HG03342 (cell line): Measurements from ENCODE around the gene FOXO3.

Experiments used
- ATAC-seq: cut with Tn5 transposase; IDR thresholded peaks from one replicate; pipeline ENCODE4 v1.9.1; 2021; ENCODE audit warnings: mild to moderate bottlenecking, moderate library complexity; ENCODE audit not compliant: unreplicated experiment

FOXO3 gene

DNA sequence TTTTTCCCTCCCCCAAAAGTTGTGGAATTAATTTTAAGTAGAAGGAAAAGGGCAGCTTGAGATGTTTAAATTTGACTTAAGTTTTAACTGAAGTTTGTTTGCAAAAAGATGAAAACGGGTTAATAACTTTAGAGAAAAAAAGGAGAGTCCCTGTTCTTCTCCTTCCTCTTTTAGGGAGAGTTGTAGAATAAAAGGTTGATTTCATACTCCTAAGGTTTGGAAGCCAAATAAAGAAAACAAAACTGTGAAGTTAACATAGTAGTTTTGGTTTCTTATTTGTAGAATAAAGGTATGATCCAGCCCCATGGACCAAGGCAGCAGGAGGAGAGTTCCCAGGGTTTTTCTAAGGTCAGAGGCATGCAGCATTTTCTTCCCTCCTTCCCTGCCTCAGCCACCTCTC is 33.4 kb downstream of the FOXO3 start:
- no peak for ATAC-seq

DNA sequence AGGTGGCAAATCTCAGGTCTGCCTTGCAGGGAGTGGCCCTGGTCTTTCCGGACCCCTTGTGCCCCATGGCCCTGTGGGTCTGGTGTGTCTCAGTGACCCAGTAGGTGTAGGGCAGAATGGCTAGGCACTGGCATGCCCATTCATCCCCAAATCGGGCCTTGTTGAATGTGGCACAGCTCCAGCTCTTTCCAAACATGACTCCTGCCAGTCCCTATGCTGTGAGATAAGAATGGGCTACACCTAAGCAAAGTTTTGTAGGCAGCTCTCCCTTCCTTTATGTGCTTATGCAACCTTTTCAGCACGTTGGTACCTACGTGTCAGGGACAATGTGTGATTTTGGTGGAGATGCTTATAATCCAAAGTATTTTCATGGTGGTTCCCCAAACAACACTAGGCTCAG is 33.9 kb downstream of the FOXO3 start:
- no peak for ATAC-seq

DNA sequence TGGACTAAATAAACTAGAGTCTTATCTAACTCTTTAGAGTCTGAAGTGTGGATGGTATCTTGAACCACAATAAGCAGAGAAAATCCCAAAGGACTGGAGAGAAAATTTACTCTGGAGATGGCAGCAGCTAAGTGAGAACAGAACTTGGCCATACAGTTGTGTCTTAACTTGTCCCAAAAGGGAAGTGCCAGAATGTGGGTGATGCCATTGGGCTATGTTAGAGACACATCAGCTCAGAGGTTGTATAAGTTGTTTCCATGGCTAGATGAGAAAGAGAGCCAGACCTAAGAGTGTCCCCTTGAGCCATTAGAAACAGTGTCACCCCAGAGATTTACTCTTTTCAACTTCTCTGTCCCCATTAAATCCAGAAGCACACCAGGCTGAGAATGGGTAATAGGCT is 36.2 kb downstream of the FOXO3 start:
- ATAC-seq: no peak

DNA sequence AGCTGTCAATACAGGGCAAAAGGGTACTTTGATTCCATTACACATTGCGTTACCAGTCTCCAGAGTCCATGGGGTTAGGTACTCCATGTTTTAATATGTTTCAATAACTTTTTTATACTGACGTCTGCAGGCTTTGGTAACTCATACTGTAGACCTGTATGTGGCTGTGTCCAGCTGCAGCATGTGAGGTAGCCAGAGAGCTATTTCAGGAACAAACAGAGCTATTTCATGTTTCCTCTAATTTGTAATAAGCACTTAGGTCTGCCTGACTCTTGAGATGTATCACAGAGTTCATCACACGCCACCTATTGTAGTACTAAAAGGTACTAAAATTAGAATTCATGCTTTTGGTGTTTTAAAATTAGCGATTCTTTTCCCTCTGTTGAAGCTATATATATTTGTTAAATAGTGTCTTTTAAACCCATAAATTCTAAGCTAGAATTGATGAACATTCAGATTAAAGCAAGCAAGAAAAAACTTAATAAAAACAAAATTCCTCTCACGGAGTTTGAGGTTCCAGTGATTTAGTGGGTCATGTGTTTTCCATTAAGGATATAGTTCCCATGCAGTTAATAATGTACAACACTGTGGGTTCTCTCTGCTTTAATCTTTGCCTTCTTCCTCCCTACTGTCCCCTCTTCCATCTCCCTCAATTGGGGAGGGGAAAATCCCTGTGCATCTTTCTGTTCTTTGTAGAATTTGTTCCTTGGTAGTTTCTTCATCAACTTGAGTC is 37.0 kb downstream of the FOXO3 start:
- no peak for ATAC-seq

DNA sequence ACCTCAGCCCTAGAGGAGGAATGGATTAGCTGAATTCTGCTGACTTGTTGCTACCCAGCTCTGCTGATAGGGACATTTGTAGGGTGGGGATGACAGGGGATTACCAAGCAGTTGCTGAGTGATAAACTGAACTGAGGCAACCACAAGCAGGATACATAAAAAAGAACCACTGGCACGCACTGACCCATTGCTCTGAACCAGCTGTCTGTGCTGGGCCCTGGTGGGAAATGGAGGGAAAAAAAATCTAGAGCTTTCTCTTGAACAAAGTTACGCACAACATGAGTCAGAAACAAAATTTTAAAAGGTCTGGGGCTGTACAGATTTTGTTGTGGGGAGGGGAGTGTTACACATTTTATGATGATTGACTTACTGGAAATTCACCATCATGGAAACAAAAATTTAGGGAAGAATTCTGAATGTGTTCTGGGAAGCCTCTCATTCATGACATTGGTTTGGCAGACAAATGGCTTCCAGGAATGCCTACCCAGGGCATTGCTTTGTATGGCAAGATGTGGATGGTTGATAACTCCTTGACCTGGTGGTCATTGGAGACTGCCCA is 37.7 kb downstream of the FOXO3 start:
- ATAC-seq: peak; percentile 82

DNA sequence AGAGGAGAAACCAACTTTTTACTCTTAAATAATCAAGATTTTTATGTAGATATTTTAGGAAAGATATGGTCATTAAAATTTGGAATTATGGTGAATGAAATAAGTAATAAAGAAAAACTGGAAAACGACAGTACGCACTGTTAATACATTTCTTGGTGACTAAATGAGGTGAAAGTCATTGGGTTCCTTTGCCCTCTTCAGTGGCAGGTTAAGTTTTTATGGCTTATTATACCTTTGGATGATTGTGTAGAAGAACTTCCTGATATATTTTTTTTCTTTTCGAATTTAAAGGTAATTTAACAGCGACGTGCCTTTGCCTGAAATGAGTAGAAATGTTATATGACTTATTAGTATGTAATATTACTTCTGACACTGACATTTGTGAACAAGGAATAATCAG is 43.4 kb downstream of the FOXO3 start:
- no peak for ATAC-seq

DNA sequence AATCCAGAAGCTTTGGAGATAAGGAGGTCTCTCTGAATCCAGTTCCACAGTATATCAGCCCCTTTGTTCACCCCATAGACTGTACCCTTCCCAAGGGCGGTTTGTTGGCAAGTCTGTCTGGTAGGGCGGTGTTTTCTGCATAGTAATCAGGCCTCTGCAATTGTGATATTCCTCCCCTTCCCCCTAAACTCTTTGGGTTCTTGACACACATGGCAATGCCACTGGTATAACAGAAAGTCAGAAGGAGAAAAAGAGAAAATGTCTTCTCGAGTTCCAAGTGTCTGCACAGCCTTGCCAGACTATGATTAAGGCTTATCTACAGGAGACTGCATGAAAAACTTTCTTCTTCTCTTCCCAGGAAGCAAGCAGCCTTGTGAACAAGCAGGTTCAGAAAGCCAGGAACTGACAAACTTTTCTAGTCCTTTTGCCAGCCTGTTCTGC is 45.6 kb downstream of the FOXO3 start:
- ATAC-seq: no peak

DNA sequence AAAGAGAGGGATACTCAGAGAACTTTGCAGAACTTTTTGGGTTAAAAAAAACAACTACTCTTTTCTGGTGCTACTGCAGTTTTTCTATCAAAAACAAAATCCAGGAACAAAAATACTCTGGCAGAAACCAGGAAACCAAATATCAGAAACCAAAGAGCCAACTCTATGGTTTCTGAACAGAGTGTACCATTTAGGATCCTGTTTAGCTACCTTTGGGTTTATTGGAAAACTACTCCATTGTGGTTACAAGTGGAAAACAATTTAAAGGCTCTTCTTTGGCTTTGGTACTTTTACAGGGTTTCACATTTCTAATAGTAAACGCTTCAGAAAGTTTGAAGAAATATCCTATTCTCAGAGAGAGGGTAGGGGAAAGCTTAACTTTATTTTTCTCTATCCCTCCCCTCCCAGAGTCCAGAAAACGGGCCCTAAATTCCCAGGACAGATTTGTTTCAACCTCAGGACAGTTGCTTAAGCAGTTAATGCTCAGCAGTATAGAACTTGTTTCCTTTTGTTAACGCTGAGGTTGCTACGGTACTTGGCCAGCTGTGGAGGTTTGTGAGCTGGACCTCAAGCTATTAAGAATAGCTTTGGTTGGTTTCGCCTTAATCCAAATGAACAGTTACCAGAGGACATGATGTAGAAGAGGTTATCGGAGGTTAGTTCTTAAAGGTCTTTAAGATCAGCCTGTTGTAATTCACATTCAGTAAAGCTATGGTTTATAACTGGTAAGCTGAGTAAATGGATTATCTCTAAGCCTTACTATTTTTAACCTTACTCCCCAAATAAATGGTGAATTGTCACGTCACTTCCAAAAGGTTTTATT is 47.9 kb downstream of the FOXO3 start:
- no peak for ATAC-seq

DNA sequence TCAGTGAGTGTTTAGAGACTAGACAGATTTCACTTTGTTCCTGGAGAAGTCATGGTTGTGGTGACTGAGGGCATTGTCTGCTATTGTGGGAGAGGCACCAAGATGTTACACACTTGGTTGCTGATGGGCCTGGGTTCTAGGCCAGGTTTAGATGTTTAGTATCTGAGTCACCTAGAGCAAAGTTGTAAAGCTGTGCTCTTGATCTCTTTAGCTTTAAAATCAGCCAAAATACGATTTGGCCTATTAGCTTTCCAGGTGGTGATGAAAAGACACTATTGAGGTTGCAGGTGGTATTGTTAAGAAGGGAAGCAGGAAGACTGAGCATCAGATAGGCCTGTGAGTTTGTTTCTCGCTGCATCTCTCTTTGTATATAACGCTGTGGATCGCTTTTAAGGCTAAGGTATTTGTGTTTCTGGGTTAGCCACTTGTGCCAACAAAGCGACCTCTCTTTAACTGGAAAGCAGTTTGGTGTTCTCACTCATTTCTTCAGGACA is 48.6 kb downstream of the FOXO3 start:
- ATAC-seq: no peak

DNA sequence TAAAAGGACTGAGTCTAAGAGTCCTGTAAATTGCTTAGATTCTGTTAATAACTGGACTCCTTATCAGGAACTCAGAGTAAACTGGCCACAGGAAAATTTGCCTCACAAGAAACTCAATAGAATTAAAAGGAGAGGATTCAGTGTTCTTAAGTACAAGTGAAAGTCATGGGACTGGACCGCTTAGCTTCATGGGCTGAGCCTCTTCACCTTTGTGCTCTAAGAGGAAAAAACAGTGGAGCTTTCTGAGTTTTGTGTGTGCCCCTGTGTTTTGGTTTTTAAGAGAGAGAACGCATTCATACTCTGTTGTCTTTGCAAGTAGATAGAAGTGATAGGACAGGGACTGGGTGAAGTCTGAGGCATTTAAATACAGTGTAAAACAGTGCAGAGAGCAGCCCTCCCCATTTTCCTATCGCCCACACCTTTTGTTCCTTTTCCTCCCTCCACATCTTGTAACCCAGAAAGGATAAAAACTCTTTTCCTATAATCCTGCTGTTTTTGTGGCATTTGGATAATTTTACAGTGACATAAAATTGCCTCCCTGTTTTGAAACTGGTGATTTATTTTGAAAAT is 49.6 kb downstream of the FOXO3 start:
- no peak for ATAC-seq

DNA sequence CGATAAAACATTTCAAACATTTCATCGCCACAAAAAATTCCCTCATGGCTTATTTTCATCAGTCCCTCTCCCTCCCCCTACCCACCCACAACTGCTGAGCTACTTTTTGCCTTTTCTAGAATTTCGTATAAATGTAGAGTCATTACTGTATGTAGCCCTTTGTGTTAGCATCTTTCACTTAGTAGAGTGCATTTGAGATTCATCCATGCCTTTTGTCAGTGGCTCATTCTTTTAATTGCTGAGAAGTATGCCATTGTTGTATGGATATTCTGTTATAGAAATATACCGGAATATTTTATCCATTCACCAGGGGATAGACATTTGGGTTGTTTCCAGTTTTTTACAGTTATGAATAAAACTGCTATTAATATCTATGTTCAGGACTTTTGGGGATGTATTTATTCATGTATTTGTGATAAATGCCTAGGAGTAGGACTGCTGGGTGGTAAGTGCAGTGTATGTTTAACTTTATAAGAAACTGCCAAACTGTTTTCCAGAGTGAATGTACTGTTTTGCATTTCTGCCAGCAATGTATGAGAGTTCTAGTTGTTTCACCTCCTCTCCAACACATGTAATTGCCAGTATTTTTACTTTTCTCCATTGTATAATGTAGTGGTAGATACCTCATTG is 50.4 kb downstream of the FOXO3 start:
- ATAC-seq: no peak

DNA sequence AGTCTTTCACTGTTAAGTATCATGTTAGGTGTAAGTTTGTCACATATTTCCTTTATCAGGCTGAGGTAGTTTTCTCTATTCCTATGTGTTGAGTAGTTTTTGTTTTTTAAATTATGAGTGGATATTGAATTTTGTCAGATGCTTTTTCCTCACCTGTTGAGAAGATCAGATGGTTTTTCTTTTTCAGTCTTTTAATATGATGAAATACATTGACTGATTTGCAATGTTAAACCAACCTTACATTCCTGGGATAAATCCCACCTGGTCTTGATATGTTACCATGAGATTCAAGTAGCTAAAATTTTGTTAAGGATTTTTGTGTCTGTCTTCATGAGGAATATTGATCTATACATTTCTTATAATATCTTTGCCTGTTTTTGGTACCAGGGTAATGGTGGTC is 52.1 kb downstream of the FOXO3 start:
- ATAC-seq: no peak

DNA sequence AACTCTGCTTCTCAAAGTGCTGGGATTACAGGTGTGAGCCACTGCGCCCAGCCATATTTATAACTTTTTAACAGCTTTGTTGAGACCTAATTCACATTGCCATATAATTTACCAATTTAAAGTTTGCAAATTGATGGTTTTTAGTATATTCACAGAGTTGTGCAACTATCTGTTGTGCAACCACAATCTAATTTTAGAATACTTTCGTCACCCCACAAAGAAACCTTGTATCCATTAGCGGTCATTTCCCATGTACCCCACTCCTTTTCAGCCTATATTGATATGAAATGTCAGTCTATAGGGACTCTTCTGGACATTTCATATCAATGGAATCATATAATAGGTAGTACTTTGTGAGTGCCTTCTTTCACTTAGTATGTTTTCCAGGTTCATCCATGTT is 55.8 kb downstream of the FOXO3 start:
- ATAC-seq: no peak

DNA sequence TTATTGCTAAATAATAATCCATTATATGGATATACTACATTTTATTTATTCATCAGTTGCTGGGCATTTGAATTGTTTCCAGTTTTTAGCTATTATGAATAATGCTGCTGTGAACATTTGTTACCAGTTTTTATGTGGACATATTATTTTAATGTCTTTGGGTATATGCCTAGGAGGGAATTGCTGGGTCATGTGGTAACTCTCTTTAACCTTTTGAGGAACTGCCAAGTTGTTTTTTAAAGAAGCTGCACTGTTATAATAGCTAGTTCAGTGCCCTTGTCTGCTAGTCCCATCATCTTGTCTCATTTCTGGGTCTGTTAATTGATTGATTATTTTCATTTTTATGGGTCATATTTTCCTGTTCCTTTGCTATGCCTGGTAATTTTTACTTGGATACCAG is 56.3 kb downstream of the FOXO3 start:
- no peak for ATAC-seq

DNA sequence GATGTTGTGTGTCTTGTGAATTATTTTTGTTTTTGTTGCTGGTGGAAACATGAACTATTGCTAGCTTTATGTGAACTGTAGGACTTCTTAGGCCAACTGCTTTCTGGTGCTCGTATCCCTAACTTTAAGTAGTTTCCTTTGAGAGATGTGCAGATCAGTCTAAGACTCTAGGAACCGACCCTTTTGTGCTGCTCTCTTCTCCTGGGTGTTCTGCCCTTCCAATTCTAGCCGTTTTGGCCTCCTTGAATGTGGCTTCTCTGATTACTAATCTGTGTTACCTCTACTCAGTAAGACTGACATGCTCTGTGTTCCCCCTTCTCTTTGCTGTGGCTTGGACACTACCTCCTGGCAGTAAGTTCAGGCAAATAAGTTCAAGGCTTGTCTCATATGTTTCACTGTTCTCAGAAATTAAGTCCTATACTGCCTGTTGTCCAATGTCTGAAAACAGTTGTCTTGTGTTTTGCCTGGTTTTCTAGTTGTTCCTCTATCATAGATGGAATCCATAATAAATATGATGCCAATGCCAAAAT is 58.0 kb downstream of the FOXO3 start:
- ATAC-seq: no peak

DNA sequence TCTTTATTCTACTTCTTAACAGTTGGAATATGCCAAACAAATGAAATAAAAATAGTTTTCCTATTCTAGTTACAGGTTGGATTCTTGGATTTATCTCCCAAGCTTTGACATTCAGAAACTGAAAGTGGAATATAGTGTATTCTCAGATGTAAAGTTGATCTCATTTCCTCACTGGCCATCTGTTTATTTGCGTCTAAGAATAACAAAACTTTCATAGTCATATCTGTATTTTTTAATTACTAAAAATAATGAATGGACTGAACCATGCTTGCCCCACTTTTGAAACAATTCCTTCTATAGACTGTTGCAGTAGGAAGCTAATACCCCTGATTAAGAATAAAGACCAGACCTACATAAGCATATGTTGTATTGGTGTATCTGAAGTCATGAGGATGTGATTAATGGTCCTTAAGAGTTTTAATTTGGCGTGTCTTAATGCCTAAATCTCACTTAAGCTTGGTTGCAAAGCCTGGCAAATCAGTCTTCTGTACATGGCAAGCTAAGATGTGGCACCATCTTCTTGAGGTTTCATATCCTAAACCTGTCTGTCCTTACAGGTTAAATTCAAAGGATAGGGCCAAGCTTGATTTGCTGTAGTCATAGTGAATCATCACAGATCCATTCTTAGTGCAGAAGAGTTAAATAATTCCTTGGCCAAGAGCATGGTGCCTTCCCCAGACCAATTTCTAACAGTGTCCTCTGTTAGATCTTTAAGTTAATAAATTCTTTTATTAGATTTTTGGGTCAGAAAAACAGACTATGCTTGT is 58.9 kb downstream of the FOXO3 start:
- ATAC-seq: no peak

DNA sequence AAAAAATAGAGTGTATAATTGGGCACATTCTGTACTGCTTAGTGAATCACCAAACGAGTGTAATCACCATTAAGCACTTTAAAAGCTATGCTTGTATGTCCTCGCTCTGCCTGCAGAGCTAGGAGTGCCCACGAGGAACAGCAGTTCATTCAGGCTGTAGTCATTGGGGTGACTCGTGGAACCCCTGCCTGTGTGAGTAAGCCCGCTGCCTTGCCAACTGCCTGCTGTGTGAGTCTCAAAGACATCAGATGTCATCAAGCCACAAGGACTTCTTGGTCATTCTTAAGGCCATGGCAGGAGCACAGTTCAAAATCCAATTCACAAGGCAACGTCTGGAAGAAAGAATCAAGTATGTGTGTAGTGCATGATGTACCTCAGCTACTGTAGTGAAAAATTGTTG is 60.4 kb downstream of the FOXO3 start:
- ATAC-seq: no peak

DNA sequence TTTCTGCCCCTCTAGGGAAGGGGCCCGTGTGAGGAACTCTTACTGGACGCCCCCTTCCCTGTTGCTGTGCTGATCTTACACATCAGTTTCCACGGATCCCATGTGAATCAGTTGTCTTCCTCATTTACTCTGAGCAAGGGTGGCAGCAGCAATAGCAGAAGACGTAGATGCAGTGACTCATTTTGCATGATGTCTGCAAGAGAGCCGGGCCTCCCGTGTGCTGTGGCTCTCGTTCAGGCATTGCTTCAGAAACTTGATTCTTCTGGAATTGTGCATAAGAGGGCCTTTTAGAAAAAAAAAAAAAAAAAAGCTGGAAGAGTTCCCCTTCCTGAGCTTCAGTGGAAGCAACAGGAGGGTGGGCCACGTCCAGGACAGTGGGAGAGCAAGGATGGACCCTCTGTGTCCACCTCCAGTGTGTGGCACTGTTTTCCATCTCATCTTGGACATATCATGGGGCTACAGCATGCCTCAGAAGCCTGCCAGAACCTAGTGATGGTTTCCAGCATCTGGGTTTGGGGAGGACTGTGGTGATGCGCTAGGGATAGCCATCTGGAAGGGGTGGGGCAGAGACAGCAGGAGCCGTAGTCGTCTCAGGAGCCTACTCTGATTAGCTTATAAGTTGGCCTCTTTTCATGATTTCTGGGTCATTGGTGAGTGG is 62.1 kb downstream of the FOXO3 start:
- no peak for ATAC-seq

DNA sequence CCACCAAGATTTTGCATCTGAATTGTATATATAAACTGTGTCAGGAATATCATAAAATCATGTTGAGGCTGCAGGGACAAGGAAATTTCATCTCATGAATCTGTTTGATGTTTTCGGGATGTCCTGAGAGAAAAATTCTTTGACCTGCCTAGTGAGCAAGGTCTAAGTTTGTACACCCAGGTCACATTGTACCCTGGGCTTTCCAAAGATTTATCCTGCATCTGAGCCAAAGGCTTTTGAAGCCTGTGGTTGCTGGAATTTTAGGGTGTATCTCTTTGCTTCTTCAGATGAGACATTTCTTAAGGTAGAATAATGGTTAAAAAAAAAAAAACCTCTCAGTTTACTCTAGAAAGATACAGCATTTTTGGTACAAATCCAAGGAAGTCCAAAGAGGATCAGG is 63.3 kb downstream of the FOXO3 start:
- no peak for ATAC-seq

DNA sequence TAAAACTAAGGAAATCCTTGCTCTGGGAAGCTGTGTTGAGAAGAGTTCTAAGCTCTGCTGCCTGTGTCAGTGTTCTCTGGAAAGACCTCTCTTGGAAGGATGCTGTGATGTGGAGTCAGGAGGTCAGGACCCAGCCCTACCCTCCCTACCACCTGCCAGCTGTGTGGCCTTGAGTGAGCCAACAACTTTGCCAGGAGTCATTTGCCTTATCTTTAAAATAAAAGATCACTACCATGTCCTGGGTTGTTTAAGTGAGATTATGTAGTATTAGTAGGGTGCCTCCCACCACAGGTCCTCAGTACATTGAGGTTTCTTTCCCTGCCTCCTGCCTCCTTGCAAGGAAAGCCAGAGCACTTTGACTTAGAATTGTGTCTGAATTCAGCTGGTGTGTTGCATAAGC is 64.9 kb downstream of the FOXO3 start:
- ATAC-seq: no peak
